ENCODE data around the gene ENO1. TPM values are rescaled to one million over a fixed set of nuclear protein-coding genes. Genes with fewer than 3 reads are reported as not detected.

The ENO1 gene
- total RNA-seq, 2 donors from 2014 or later, result 1,263 to 1,351 TPM

DNA sequence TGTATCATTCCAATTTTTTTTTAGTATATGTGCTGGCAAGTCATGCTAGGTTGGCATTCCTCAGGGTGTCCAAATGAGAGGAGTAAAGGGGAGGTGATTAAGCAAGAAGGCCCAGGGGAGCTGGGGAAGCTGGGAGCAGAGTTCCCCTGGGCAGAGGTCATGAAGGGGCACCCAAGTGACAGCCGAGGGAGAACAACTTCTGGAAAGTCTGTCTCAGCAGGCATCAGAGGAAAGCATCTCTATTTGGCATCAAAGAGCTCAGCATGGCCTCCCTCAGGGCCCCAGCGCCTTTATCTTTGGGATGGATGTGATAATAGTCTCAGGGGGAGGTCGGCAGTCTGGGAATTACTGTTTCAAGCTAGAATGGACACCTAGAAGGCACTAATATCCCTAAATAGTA, 5.0 kb upstream of the ENO1 start:
- Mint-ChIP-seq H3K4me3 (no peak overlapping the region), H3K4me1 (peaks cover 42% of the 10 kb centered on the region), H3K36me3 (ENCODE audit: low read depth) (peaks cover under 1% of the 10 kb centered on the region), H3K27me3 (ENCODE audit: insufficient read depth) (no peaks in the 10 kb centered on the region), H3K27ac (peak overlapping the region; percentile 45), H3K9me3 (no peaks in the 10 kb centered on the region)
- Histone ChIP-seq H3K9me3 (ENCODE audit: control insufficient read depth, low read length) (no peaks in the 10 kb centered on the region), H3K9ac (ENCODE audit: extremely low read depth, low read length, poor library complexity, severe bottlenecking) (no peak overlapping the region), H3K4me1 (ENCODE audit: control insufficient read depth, insufficient read depth, low read length) (peaks cover 16% of the 10 kb centered on the region), H3K27ac (ENCODE audit: low read depth, low read length) (no peak overlapping the region), H3K36me3 (ENCODE audit: control insufficient read depth, insufficient read depth, low read length) (no peaks in the 10 kb centered on the region), H3K27me3 (ENCODE audit: control insufficient read depth, insufficient read depth, low read length, poor library complexity, severe bottlenecking) (no peaks in the 10 kb centered on the region), H3K4me3 (ENCODE audit: low read length) (no peak overlapping the region)
- peak; percentile 86 for DNase-seq
- WGBS, 2 experiments (ENCODE audit: insufficient coverage in 1 of 2, insufficient read length in 1 of 2), result 0 to 7% methylated on average over 1 to 3 of the region's 3 CpGs
- TF ChIP-seq, protein P1, sequence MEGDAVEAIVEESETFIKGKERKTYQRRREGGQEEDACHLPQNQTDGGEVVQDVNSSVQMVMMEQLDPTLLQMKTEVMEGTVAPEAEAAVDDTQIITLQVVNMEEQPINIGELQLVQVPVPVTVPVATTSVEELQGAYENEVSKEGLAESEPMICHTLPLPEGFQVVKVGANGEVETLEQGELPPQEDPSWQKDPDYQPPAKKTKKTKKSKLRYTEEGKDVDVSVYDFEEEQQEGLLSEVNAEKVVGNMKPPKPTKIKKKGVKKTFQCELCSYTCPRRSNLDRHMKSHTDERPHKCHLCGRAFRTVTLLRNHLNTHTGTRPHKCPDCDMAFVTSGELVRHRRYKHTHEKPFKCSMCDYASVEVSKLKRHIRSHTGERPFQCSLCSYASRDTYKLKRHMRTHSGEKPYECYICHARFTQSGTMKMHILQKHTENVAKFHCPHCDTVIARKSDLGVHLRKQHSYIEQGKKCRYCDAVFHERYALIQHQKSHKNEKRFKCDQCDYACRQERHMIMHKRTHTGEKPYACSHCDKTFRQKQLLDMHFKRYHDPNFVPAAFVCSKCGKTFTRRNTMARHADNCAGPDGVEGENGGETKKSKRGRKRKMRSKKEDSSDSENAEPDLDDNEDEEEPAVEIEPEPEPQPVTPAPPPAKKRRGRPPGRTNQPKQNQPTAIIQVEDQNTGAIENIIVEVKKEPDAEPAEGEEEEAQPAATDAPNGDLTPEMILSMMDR (conservative IDR thresholded peaks at IDR 0.05), result no peak

DNA sequence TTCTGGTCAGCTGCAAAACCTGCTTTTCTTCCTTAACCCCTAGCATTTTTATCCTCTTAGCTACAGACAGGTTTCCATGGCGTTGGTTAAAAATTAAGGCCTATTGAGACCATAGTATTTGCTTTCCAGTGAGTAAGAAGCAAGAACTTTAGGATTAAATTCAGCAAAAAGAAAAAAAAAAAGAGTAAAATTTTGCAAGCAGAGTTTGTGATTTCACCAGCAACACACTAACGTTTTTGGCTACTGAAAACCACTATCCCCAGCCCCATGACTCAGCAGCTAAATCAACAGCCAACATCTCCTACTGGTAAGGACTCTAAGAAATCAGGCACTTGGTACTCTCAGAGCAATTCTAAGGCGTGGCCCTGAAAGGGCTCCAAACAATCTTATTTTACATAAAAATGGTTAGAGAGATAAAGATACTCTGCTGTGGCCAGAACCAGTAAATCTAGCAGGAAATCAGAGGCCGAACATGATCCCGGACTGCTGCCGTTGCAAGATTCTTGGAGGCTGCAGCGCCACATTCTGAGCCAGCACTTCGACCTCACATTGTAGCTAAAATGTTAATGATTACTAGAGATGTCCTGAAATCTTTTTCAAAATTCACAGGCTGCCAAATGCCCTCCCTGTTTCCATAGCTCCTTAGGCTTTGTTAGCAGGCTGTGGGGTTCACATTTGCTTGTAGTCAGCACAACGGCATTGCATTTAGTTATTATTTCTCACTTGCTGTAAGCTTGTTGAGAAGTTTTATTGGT, 1.6 kb upstream of the ENO1 start:
- peaks cover 23% of the 10 kb centered on the region for H3K36me3 ChIP-seq (ENCODE audit: control insufficient read depth, insufficient read depth, low read length)
- peak; percentile 72 for DNase-seq
- no peaks in the 10 kb centered on the region for H3K9me3 Mint-ChIP-seq
- no peaks in the 10 kb centered on the region for H3K27me3 Mint-ChIP-seq (ENCODE audit: insufficient read depth)
- peaks cover 40% of the 10 kb centered on the region for H3K4me1 Mint-ChIP-seq
- H3K4me3 Mint-ChIP-seq, result peak overlapping the region; percentile 95
- WGBS, 2 experiments (ENCODE audit: insufficient coverage in 1 of 2, insufficient read length in 1 of 2), result 22 to 23% methylated on average over 6 to 9 of the region's 9 CpGs
- H3K27ac Mint-ChIP-seq, result peak overlapping the region; percentile 87
- peak overlapping the region; percentile 95 for H3K4me3 ChIP-seq (ENCODE audit: low read length)
- peak overlapping the region; percentile 95 for H3K9ac ChIP-seq (ENCODE audit: extremely low read depth, low read length, poor library complexity, severe bottlenecking)
- H3K4me1 ChIP-seq (ENCODE audit: control insufficient read depth, insufficient read depth, low read length), result peaks cover 18% of the 10 kb centered on the region
- H3K9me3 ChIP-seq (ENCODE audit: control insufficient read depth, low read length), result no peaks in the 10 kb centered on the region
- no peaks in the 10 kb centered on the region for H3K27me3 ChIP-seq (ENCODE audit: control insufficient read depth, insufficient read depth, low read length, poor library complexity, severe bottlenecking)
- H3K27ac ChIP-seq (ENCODE audit: low read depth, low read length), result peak overlapping the region; percentile 91
- TF ChIP-seq, protein P1 (conservative IDR thresholded peaks at IDR 0.05), result no peak
- peaks cover 24% of the 10 kb centered on the region for H3K36me3 Mint-ChIP-seq (ENCODE audit: low read depth)

DNA sequence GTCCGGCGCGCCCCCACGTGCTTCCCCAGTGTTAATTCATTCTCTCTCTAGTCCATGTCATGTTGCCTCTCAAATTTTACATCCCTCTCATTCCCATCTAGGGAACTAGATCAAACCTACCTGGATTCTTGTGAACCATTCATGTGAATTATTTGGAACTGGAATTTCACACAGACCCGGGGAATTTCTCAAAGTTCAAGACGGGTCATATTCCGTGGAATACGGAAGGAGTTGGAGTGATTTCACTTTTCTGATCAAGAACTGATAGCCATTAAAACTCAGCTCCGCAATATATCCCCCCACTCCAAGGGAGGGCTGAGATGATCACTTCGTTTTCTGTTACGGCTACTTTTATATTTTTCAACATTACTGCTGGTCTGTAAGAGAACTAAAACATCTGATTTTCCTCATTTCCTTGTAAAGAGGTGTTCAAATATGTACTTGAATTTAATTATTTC, 1.0 kb upstream of the ENO1 start:
- Histone ChIP-seq H3K9me3 (ENCODE audit: control insufficient read depth, low read length) (no peaks in the 10 kb centered on the region), H3K9ac (ENCODE audit: extremely low read depth, low read length, poor library complexity, severe bottlenecking) (peak overlapping the region; percentile 95), H3K4me1 (ENCODE audit: control insufficient read depth, insufficient read depth, low read length) (peaks cover 23% of the 10 kb centered on the region), H3K27me3 (ENCODE audit: control insufficient read depth, insufficient read depth, low read length, poor library complexity, severe bottlenecking) (no peaks in the 10 kb centered on the region), H3K36me3 (ENCODE audit: control insufficient read depth, insufficient read depth, low read length) (peaks cover 30% of the 10 kb centered on the region), H3K27ac (ENCODE audit: low read depth, low read length) (peak overlapping the region; percentile 91), H3K4me3 (ENCODE audit: low read length) (peak overlapping the region; percentile 95)
- H3K4me3 Mint-ChIP-seq, result peak overlapping the region; percentile 95
- no peak for DNase-seq
- H3K36me3 Mint-ChIP-seq (ENCODE audit: low read depth), result peaks cover 30% of the 10 kb centered on the region
- peaks cover 41% of the 10 kb centered on the region for H3K4me1 Mint-ChIP-seq
- 0 to 28% methylated on average over 1 to 11 of the region's 11 CpGs for WGBS, 2 experiments (ENCODE audit: insufficient coverage in 1 of 2, insufficient read length in 1 of 2)
- no peaks in the 10 kb centered on the region for H3K9me3 Mint-ChIP-seq
- H3K27ac Mint-ChIP-seq, result peak overlapping the region; percentile 87
- TF ChIP-seq, protein P1 (conservative IDR thresholded peaks at IDR 0.05), result peak; percentile 2
- H3K27me3 Mint-ChIP-seq (ENCODE audit: insufficient read depth), result no peaks in the 10 kb centered on the region
